Natural killer cell (primary cell): ENCODE results near the gene LRRC27. TPM values are rescaled to one million over a fixed set of nuclear protein-coding genes. Genes with fewer than 3 reads are reported as not detected.

Experiments used
- ATAC-seq, 3 donors: fragments of 150-1000 bp in 2 of 3; fragments of 200-7000 bp in 1 of 3; cut with Tn5 transposase; 1 replicate in 1 of 3; 2 replicates in 2 of 3; pipeline ENCODE4 v1.10.0; 2021; ENCODE audit warnings: mild to moderate bottlenecking in 2 of 3, moderate library complexity in 2 of 3
- DNase-seq, 2 donors: peaks; one replicate each; pipeline versions ENCODE4 v3.0.0 to v3.0.0-alpha.2; 2013 to 2021; ENCODE audit warnings: mixed read lengths in 1 of 2
- H3K27ac ChIP-seq: one replicate; pipeline ENCODE4 v1.5.1; 2013; ENCODE audit warnings: mild to moderate bottlenecking, low read length
- H3K27me3 ChIP-seq: one replicate; pipeline ENCODE4 v1.6.1; 2013; ENCODE audit warnings: low read length; ENCODE audit not compliant: control insufficient read depth, insufficient read depth
- H3K36me3 ChIP-seq: one replicate; pipeline ENCODE4 v1.6.1; 2013; ENCODE audit warnings: low read length; ENCODE audit not compliant: control insufficient read depth, insufficient read depth
- H3K4me1 ChIP-seq: one replicate; pipeline ENCODE4 v1.6.1; 2013; ENCODE audit warnings: low read length; ENCODE audit not compliant: control insufficient read depth, insufficient read depth
- H3K4me3 ChIP-seq: one replicate; pipeline ENCODE4 v1.5.1; 2013; ENCODE audit warnings: low read length
- H3K9me3 ChIP-seq: one replicate; pipeline ENCODE4 v1.6.1; 2013; ENCODE audit warnings: low read length; ENCODE audit not compliant: control insufficient read depth, insufficient read depth
- H3K27ac Mint-ChIP-seq, 2 donors: one replicate each; pipeline ENCODE4 v1.8.0; 2022; ENCODE audit warnings: mild to moderate bottlenecking in 2 of 2, mixed read lengths in 2 of 2, moderate library complexity in 1 of 2
- H3K27me3 Mint-ChIP-seq, 2 donors: one replicate each; pipeline ENCODE4 v1.8.0; 2022; ENCODE audit warnings: low read depth in 2 of 2, mixed read lengths in 2 of 2
- H3K36me3 Mint-ChIP-seq: one replicate; pipeline ENCODE4 v1.8.0; 2022; ENCODE audit warnings: mixed read lengths
- H3K4me1 Mint-ChIP-seq, 2 donors: one replicate each; pipeline ENCODE4 v1.8.0; 2022; ENCODE audit warnings: mixed read lengths in 2 of 2
- H3K4me3 Mint-ChIP-seq: one replicate; pipeline ENCODE4 v1.8.0; 2022; ENCODE audit warnings: mild to moderate bottlenecking, moderate library complexity, mixed read lengths
- H3K9me3 Mint-ChIP-seq, 2 donors: one replicate each; pipeline ENCODE4 v1.8.0; 2022; ENCODE audit warnings: mixed read lengths in 2 of 2
- WGBS: methylation state at CpG from one replicate; pipeline ENCODE4 v1.1.7; 2013; ENCODE audit warnings: missing lambda C conversion rate; ENCODE audit not compliant: insufficient coverage; 5-methylcytosine and 5-hydroxymethylcytosine counted together
- intact Hi-C: fragments of 100-400 bp; cut with micrococcal nuclease; formaldehyde crosslinking; loops from one replicate; pipeline ENCODE4 v1.14.2; 2022
- total RNA-seq, 4 donors: library from RNA; stranded (reverse); fragments of 120-200 nt in 1 of 4; gene quantifications; one replicate each; pipeline versions ENCODE4 v1.2.3 to v1.2.4, GENCODE V29; 2013 to 2022
- TF ChIP-seq, protein P1 (sequence below): fragments of 200-600 bp; IDR thresholded peaks from one replicate; pipeline ENCODE4 v1.8.0; 2022; ENCODE audit warnings: antibody characterized with exemption

The LRRC27 gene
- total RNA-seq, 3 donors from 2014 or later (not counting 1 experiment from before 2014, with no cell fraction given) = 8.1 to 22.5 (median 9.9) TPM

GRCh38 chr10:132366499-132366898, 34.5 kb downstream of the LRRC27 start:
- H3K4me3 ChIP-seq = no peak overlapping the region
- no peak overlapping the region for H3K27ac ChIP-seq
- no peaks in the 10 kb centered on the region for H3K9me3 ChIP-seq
- peaks cover 5% of the 10 kb centered on the region for H3K36me3 ChIP-seq
- 76% methylated on average over 7 of the region's 9 CpGs for WGBS
- no peak overlapping the region for H3K4me3 Mint-ChIP-seq
- ATAC-seq (no peak), DNase-seq (no peak)
- intact Hi-C loops = no loop called here
- TF ChIP-seq, protein P1, sequence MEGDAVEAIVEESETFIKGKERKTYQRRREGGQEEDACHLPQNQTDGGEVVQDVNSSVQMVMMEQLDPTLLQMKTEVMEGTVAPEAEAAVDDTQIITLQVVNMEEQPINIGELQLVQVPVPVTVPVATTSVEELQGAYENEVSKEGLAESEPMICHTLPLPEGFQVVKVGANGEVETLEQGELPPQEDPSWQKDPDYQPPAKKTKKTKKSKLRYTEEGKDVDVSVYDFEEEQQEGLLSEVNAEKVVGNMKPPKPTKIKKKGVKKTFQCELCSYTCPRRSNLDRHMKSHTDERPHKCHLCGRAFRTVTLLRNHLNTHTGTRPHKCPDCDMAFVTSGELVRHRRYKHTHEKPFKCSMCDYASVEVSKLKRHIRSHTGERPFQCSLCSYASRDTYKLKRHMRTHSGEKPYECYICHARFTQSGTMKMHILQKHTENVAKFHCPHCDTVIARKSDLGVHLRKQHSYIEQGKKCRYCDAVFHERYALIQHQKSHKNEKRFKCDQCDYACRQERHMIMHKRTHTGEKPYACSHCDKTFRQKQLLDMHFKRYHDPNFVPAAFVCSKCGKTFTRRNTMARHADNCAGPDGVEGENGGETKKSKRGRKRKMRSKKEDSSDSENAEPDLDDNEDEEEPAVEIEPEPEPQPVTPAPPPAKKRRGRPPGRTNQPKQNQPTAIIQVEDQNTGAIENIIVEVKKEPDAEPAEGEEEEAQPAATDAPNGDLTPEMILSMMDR = no peak
- peaks cover 1% of the 10 kb centered on the region for H3K4me1 ChIP-seq
- H3K9me3 Mint-ChIP-seq = peaks cover 0 to 6% of the 10 kb centered on the region in 2 donors
- H3K36me3 Mint-ChIP-seq = peaks cover 24% of the 10 kb centered on the region
- H3K4me1 Mint-ChIP-seq = peaks cover 0 to 11% of the 10 kb centered on the region in 2 donors
- H3K27me3 Mint-ChIP-seq = no peaks in the 10 kb centered on the region
- no peak overlapping the region for H3K27ac Mint-ChIP-seq
- H3K27me3 ChIP-seq = no peaks in the 10 kb centered on the region

- Mint-ChIP-seq H3K4me1 (peaks cover 6 to 17% of the 10 kb centered on the region in 2 donors), H3K36me3 (peaks cover 24% of the 10 kb centered on the region), H3K27me3 (peaks cover 0 to 3% of the 10 kb centered on the region in 2 donors), H3K9me3 (peaks cover 0 to 6% of the 10 kb centered on the region in 2 donors), H3K27ac (no peak overlapping the region), H3K4me3 (no peak overlapping the region)
- H3K36me3 ChIP-seq = peaks cover 5% of the 10 kb centered on the region
- no peaks in the 10 kb centered on the region for H3K9me3 ChIP-seq
- H3K4me3 ChIP-seq = no peak overlapping the region
- no peak overlapping the region for H3K27ac ChIP-seq
- intact Hi-C loops = no loop called here
- H3K4me1 ChIP-seq = peaks cover 7% of the 10 kb centered on the region
- TF ChIP-seq, protein P1 = no peak
- ATAC-seq (no peak), DNase-seq (no peak)
- WGBS = 100% methylated on average over 1 of the region's 4 CpGs
- no peaks in the 10 kb centered on the region for H3K27me3 ChIP-seq
Measured at GRCh38 chr10:132368391-132368790, 36.4 kb downstream of the LRRC27 start.

DNA sequence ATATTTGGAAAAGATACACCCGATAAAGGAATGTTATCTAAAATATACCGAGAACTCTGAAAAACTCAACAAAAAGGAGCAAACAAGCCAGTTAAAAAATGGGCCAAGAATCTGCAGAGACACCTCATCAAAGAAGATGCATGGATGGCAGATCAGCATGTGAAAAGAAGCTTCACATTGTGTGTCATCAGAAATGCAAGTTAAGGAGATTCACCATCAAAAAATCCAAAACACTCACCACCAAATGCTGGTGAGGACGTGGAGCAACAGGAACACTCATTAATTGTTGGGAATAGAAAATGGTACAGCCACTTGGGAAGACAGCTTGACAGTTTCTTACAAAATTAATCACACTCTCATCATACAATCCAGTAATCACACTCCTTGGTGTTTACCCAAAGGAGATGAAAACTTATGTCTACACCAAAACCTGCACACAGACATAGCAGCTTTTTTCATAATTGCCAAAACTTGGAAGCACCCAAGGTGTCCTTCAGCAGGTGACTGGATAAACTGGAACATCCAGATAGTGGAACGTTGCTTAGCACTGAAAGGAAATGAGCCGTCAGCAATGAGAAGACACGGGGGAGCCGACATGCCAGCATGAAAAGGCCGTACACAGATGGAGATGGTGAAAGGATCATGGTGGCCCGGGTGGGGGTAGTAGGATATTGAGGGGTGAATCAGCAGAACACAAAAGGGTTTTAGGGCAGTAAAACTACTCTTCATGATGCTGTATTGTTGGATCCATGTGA, 37.1 kb downstream of the LRRC27 start:
- peaks cover 0 to 3% of the 10 kb centered on the region in 2 donors for H3K27me3 Mint-ChIP-seq
- Histone ChIP-seq H3K27me3 (no peaks in the 10 kb centered on the region), H3K4me3 (no peak overlapping the region), H3K27ac (no peak overlapping the region), H3K4me1 (peaks cover 7% of the 10 kb centered on the region), H3K9me3 (no peaks in the 10 kb centered on the region), H3K36me3 (peaks cover 5% of the 10 kb centered on the region)
- TF ChIP-seq, protein P1 = no peak
- intact Hi-C loops = no loop called here
- no peak overlapping the region for H3K27ac Mint-ChIP-seq
- no peak for DNase-seq
- peaks cover 24% of the 10 kb centered on the region for H3K36me3 Mint-ChIP-seq
- no peak overlapping the region for H3K4me3 Mint-ChIP-seq
- 90% methylated on average over 9 of the region's 9 CpGs for WGBS
- H3K9me3 Mint-ChIP-seq = peaks cover 0 to 6% of the 10 kb centered on the region in 2 donors
- H3K4me1 Mint-ChIP-seq = peaks cover 6 to 19% of the 10 kb centered on the region in 2 donors
- ATAC-seq = no peak
